Measurements from ENCODE around the gene LPCAT2.

LPCAT2 gene

GRCh38 chr16:55508941-55509931, at the start of gene LPCAT2:
TSS of gene LPCAT2 (plus strand) at chr16:55509072. CDS start at chr16:55509182, 110 bp downstream.
- peak; percentile 87 for DNase-seq (ENCODE audit: low read depth)
- no peak for TF ChIP-seq CTCF (conservative IDR thresholded peaks at IDR 0.05; ENCODE audit: low read depth, low read length)
- peak within 1 kb of the TSS; percentile 72 for H3K4me3 ChIP-seq (ENCODE audit: low read depth, low read length)

- no peak for DNase-seq (ENCODE audit: low read depth)
- TF ChIP-seq CTCF (conservative IDR thresholded peaks at IDR 0.05; ENCODE audit: low read depth, low read length) = no peak
- no peak overlapping the region for H3K4me3 ChIP-seq (ENCODE audit: low read depth, low read length)
Measured at GRCh38 chr16:55462241-55462640, 46.6 kb upstream of the LPCAT2 start.

- no peak for DNase-seq (ENCODE audit: low read depth)
- no peak overlapping the region for H3K4me3 ChIP-seq (ENCODE audit: low read depth, low read length)
Measured at GRCh38 chr16:55464375-55464774, 44.5 kb upstream of the LPCAT2 start.

GRCh38 chr16:55465077-55465896, 43.6 kb upstream of the LPCAT2 start:
- peak; percentile 100 for TF ChIP-seq CTCF (conservative IDR thresholded peaks at IDR 0.05; ENCODE audit: low read depth, low read length)
- H3K4me3 ChIP-seq (ENCODE audit: low read depth, low read length) = no peak overlapping the region
- peak; percentile 90 for DNase-seq (ENCODE audit: low read depth)

More at GRCh38 chr16:55464375-55464774, 44.5 kb upstream of the LPCAT2 start:
- TF ChIP-seq CTCF (conservative IDR thresholded peaks at IDR 0.05; ENCODE audit: low read depth, low read length) = no peak

- no peak for DNase-seq (ENCODE audit: low read depth)
- H3K4me3 ChIP-seq (ENCODE audit: low read depth, low read length) = no peak overlapping the region
- TF ChIP-seq CTCF (conservative IDR thresholded peaks at IDR 0.05; ENCODE audit: low read depth, low read length) = no peak
Measured at GRCh38 chr16:55466209-55466608, 42.7 kb upstream of the LPCAT2 start.

- no peak for TF ChIP-seq CTCF (conservative IDR thresholded peaks at IDR 0.05; ENCODE audit: low read depth, low read length)
- DNase-seq (ENCODE audit: low read depth) = no peak
- no peak overlapping the region for H3K4me3 ChIP-seq (ENCODE audit: low read depth, low read length)
Measured at GRCh38 chr16:55467898-55468297, 41.0 kb upstream of the LPCAT2 start.

All from choroid plexus epithelial cell (primary cell).